K562 (cell line): Measurements from ENCODE around the gene BMI1. TPM values are rescaled to one million over a fixed set of nuclear protein-coding genes. Genes with fewer than 3 reads are reported as not detected.
A peak's percentile ranks its signal among the peaks of the same experiment; 100 is the strongest.

Source experiments
- ARID1B ChIP-seq: fragments of 450-650 bp; IDR thresholded peaks from 2 replicates; pipeline ENCODE4 v1.6.1; 2016; ENCODE audit warnings: antibody characterized with exemption, mild to moderate bottlenecking, inconsistent platforms
- BRD4 ChIP-seq: fragments of 200-600 bp; sonication (generic); IDR thresholded peaks from 2 replicates; pipeline ENCODE4 v1.6.1; 2017; ENCODE audit warnings: inconsistent platforms
- CBFB ChIP-seq: sonication (generic); formaldehyde crosslinking; IDR thresholded peaks from 2 replicates; pipeline ENCODE4 v1.4.0; 2020; ENCODE audit warnings: mild to moderate bottlenecking, missing genetic modification reagents
- GATAD2A ChIP-seq: fragments of 450-650 bp; IDR thresholded peaks from 2 replicates; pipeline ENCODE4 v1.6.1; 2017
- HMG20A ChIP-seq: fragments of 450-650 bp; formaldehyde crosslinking; conservative IDR thresholded peaks from 2 replicates; pipeline ENCODE4 v1.4.0; 2020; ENCODE audit warnings: mild to moderate bottlenecking, mixed read lengths
- NBN ChIP-seq: fragments of 450-650 bp; IDR thresholded peaks from 2 replicates; pipeline ENCODE4 v1.6.1; 2016; ENCODE audit warnings: low read depth, mild to moderate bottlenecking
- PHB2 ChIP-seq: fragments of 450-650 bp; IDR thresholded peaks from 2 replicates; pipeline ENCODE4 v1.6.1; 2017; ENCODE audit warnings: low read depth
- POLR3G ChIP-seq: IDR thresholded peaks from 2 replicates; pipeline ENCODE4 v1.6.1; 2011; ENCODE audit not compliant: insufficient read length, insufficient replicate concordance; ENCODE audit errors: extremely low read depth
- RBM15 ChIP-seq: fragments of 200-400 bp; formaldehyde crosslinking; IDR thresholded peaks from 2 replicates; pipeline ENCODE4 v1.6.1; 2018; ENCODE audit warnings: mild to moderate bottlenecking, low read length, moderate library complexity; ENCODE audit not compliant: insufficient read depth
- SLC30A9 ChIP-seq: fragments of 250-450 bp; sonication (Bioruptor Pico); IDR thresholded peaks from 2 replicates; pipeline ENCODE4 v1.8.0; 2022; ENCODE audit warnings: mild to moderate bottlenecking, moderate library complexity
- SRSF1 ChIP-seq: fragments of 200-400 bp; formaldehyde crosslinking; IDR thresholded peaks from 2 replicates; pipeline ENCODE4 v1.6.1; 2017; ENCODE audit warnings: mild to moderate bottlenecking, low read depth, low read length, moderate library complexity
- TCF7 ChIP-seq: sonication (generic); IDR thresholded peaks from 2 replicates; pipeline ENCODE4 v1.6.1; 2016; ENCODE audit warnings: antibody characterized with exemption, borderline replicate concordance
- ZNF253 ChIP-seq: fragments of 250-450 bp; sonication (Bioruptor Pico); conservative IDR thresholded peaks from 2 replicates; pipeline ENCODE4 v1.6.1; 2021; ENCODE audit warnings: mild to moderate bottlenecking
- polyA plus RNA-seq, 8 experiments: library from polyadenylated mRNA; depleted of rRNA in 4 of 8; stranded (reverse) in 5 of 8; unstranded in 3 of 8; fragments of >200 nt; fragmentation: Nextera tagmentation in 2 of 8; fragmentation: Illumina TruSeq in 1 of 8; extraction: Ambion mirVana in 2 of 8; extraction: Trizol in 1 of 8; gene quantifications; 2 replicates each; pipeline versions ENCODE4 v1.2.1 to v1.2.3, GENCODE V29; 2011 to 2014; ENCODE audit warnings: inconsistent platforms in 1 of 8, missing spikeins in 1 of 8
- total RNA-seq, 7 experiments: library from RNA; depleted of rRNA in 6 of 7; stranded (reverse); fragments of >200 nt in 6 of 7; fragmentation: Illumina TruSeq in 2 of 7; extraction: Trizol in 2 of 7; gene quantifications; 2 replicates each; pipeline versions ENCODE4 v1.2.1 to v1.2.3, GENCODE V29; 2011 to 2021; ENCODE audit warnings: low replicate concordance in 1 of 7
- TF ChIP-seq, protein P1 (sequence below), 2 experiments: fragments of 450-650 bp in 1 of 2; IDR thresholded peaks; 2 replicates each; pipeline ENCODE4 v1.6.1; 2011 to 2017; ENCODE audit warnings: low read depth in 2 of 2, antibody characterized with exemption in 1 of 2, borderline replicate concordance in 1 of 2, low read length in 1 of 2, mild to moderate bottlenecking in 1 of 2, mixed read lengths in 1 of 2; ENCODE audit not compliant: control insufficient read depth in 1 of 2
- TF ChIP-seq, protein P2 (sequence below): sonication (generic); formaldehyde crosslinking; IDR thresholded peaks from 2 replicates; pipeline ENCODE4 v1.8.1; 2023; ENCODE audit warnings: missing genetic modification reagents, mild to moderate bottlenecking, borderline replicate concordance
- TF ChIP-seq, protein P3 (sequence below): fragments of 250-450 bp; sonication (Bioruptor Pico); IDR thresholded peaks from 2 replicates; pipeline ENCODE4 v1.5.0; 2021
- TF ChIP-seq, protein P4 (sequence below): IDR thresholded peaks from 2 replicates; pipeline ENCODE4 v1.6.1; 2014; ENCODE audit warnings: antibody characterized with exemption

BMI1 gene
- total and polyA plus RNA-seq, 9 of the 15 experiments (the other 6 are each of a cell fraction or from before 2014, with no cell fraction given), result 21.4 to 103 (median 70.8) TPM

DNA sequence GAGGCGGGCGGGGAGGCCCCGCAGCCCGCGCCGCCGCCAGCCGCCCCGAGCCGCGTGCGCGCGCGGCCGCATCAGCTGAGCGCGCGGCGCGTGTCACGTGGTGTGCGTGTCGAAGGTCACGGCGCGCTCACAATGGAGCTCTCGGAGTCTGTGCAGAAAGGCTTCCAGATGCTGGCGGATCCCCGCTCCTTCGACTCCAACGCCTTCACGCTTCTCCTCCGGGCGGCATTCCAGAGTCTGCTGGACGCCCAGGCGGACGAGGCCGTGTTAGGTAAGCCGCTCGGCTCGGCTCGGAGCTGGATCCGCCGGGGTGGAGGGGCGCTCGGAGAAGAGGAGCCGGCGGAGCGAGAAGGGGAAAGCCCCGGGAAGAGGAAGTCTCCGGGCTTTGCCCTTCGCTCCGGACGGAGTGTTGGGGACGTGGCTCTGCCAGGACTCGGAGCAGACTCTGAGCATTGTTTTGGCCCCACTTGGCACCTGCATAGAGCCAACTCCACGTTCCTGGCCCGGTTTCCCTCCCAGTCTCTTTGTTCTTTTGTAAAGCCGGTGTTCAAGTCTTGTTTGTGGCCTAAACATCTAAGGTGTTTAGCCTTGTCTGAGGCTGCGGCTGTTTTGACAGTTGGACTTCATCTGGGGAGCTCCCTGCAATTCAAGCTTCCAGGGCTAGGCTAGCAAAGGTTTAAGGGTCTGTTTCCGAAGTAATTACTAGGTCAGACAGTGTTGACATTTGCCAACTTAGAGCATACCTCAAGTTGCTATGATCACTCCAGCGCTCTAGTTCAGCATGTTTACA is 4.4 kb upstream of the BMI1 start, which contains the start of gene COMMD3 (continued):
- TF ChIP-seq, protein P1, sequence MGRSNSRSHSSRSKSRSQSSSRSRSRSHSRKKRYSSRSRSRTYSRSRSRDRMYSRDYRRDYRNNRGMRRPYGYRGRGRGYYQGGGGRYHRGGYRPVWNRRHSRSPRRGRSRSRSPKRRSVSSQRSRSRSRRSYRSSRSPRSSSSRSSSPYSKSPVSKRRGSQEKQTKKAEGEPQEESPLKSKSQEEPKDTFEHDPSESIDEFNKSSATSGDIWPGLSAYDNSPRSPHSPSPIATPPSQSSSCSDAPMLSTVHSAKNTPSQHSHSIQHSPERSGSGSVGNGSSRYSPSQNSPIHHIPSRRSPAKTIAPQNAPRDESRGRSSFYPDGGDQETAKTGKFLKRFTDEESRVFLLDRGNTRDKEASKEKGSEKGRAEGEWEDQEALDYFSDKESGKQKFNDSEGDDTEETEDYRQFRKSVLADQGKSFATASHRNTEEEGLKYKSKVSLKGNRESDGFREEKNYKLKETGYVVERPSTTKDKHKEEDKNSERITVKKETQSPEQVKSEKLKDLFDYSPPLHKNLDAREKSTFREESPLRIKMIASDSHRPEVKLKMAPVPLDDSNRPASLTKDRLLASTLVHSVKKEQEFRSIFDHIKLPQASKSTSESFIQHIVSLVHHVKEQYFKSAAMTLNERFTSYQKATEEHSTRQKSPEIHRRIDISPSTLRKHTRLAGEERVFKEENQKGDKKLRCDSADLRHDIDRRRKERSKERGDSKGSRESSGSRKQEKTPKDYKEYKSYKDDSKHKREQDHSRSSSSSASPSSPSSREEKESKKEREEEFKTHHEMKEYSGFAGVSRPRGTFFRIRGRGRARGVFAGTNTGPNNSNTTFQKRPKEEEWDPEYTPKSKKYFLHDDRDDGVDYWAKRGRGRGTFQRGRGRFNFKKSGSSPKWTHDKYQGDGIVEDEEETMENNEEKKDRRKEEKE (IDR thresholded peaks at IDR 0.05; ENCODE audit: borderline replicate concordance in 1 of 2, control insufficient read depth in 1 of 2, low read depth in 2 of 2, low read length in 1 of 2), result no peak
- TF ChIP-seq NBN (no peak; the same call in 1 of the 2 replicates), ARID1B (0 out of 2 replicates have a peak, but pooled peaks have one; percentile 5), ZNF253 (CRISPR knock-in tag) (no peak), POLR3G (no peak), GATAD2A (no peak), TCF7 (no peak), SLC30A9 (CRISPR knock-in tag) (no peak), HMG20A (CRISPR knock-in tag) (no peak), SRSF1 (no peak), RBM15 (no peak), BRD4 (no peak), CBFB (CRISPR knock-in tag) (0 out of 2 replicates have a peak, but pooled peaks have one; percentile 28), PHB2 (no peak)
- TF ChIP-seq, protein P2, sequence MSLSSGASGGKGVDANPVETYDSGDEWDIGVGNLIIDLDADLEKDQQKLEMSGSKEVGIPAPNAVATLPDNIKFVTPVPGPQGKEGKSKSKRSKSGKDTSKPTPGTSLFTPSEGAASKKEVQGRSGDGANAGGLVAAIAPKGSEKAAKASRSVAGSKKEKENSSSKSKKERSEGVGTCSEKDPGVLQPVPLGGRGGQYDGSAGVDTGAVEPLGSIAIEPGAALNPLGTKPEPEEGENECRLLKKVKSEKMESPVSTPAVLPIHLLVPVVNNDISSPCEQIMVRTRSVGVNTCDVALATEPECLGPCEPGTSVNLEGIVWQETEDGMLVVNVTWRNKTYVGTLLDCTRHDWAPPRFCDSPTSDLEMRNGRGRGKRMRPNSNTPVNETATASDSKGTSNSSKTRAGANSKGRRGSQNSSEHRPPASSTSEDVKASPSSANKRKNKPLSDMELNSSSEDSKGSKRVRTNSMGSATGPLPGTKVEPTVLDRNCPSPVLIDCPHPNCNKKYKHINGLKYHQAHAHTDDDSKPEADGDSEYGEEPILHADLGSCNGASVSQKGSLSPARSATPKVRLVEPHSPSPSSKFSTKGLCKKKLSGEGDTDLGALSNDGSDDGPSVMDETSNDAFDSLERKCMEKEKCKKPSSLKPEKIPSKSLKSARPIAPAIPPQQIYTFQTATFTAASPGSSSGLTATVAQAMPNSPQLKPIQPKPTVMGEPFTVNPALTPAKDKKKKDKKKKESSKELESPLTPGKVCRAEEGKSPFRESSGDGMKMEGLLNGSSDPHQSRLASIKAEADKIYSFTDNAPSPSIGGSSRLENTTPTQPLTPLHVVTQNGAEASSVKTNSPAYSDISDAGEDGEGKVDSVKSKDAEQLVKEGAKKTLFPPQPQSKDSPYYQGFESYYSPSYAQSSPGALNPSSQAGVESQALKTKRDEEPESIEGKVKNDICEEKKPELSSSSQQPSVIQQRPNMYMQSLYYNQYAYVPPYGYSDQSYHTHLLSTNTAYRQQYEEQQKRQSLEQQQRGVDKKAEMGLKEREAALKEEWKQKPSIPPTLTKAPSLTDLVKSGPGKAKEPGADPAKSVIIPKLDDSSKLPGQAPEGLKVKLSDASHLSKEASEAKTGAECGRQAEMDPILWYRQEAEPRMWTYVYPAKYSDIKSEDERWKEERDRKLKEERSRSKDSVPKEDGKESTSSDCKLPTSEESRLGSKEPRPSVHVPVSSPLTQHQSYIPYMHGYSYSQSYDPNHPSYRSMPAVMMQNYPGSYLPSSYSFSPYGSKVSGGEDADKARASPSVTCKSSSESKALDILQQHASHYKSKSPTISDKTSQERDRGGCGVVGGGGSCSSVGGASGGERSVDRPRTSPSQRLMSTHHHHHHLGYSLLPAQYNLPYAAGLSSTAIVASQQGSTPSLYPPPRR, result no peak
- TF ChIP-seq, protein P3, sequence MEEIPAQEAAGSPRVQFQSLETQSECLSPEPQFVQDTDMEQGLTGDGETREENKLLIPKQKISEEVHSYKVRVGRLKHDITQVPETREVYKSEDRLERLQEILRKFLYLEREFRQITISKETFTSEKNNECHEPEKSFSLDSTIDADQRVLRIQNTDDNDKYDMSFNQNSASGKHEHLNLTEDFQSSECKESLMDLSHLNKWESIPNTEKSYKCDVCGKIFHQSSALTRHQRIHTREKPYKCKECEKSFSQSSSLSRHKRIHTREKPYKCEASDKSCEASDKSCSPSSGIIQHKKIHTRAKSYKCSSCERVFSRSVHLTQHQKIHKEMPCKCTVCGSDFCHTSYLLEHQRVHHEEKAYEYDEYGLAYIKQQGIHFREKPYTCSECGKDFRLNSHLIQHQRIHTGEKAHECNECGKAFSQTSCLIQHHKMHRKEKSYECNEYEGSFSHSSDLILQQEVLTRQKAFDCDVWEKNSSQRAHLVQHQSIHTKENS (CRISPR knock-in tag), result no peak
- TF ChIP-seq, protein P4, sequence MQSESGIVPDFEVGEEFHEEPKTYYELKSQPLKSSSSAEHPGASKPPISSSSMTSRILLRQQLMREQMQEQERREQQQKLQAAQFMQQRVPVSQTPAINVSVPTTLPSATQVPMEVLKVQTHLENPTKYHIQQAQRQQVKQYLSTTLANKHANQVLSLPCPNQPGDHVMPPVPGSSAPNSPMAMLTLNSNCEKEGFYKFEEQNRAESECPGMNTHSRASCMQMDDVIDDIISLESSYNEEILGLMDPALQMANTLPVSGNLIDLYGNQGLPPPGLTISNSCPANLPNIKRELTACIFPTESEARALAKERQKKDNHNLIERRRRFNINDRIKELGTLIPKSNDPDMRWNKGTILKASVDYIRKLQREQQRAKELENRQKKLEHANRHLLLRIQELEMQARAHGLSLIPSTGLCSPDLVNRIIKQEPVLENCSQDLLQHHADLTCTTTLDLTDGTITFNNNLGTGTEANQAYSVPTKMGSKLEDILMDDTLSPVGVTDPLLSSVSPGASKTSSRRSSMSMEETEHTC, result peak; percentile 58; the same call in 1 of the 2 replicates
